Measurements from ENCODE around the gene B4GALT2.

Gene B4GALT2

DNA sequence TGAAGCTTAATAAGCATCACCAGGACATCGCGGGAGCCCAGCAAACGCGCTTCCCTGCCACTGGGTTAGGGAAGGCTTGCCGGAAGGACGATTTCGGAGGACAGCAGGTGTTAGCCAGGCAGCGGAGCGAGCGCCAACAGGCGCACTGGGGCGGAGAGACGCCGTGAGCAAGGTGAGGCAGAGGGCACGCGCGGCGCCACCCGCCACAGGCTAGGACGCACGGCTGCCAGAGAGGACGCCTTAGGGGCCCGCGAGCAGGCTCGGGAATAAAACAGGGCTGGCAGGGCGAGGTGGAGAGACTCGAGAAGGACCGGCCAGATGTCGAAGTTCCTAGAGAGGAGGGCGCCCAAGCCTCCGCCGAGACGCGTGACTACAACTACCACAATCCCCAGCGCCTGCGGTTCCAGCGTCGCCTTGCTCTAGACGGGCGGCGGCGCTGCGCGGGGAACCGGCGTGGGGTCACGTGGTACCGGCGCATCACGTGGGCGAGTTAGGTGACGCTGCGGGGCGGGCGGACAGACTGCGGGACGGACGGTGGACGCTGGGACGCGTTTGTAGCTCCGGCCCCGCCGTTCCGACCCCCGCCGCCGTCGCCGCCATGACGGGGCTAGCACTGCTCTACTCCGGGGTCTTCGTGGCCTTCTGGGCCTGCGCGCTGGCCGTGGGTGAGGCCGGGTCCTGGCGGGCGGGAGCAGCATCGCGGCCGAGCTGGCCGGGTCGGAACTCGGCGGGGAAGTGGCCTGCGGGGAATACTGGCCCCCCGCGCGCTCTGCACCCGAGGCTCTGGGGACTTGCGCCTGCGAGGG lies 4.4 kb upstream of the B4GALT2 start, which contains the start of gene ATP6V0B:
Gene ATP6V0B (plus strand): TSS at position 518 of the 806 bp plus-strand sequence. CDS start 81 bp downstream, at position 599.
- peak; percentile 91 to 94 for DNase-seq
- ATAC-seq: peak; percentile 82
- Mint-ChIP-seq H3K9me3 (no peaks in the 10 kb centered on the region), H3K27ac (peak within 1 kb of the TSS; percentile 95 to 96), H3K4me1 (peaks cover 72% of the 10 kb centered on the region), H3K4me3 (peak within 1 kb of the TSS; percentile 94 to 95), H3K27me3 (no peaks in the 10 kb centered on the region)

DNA sequence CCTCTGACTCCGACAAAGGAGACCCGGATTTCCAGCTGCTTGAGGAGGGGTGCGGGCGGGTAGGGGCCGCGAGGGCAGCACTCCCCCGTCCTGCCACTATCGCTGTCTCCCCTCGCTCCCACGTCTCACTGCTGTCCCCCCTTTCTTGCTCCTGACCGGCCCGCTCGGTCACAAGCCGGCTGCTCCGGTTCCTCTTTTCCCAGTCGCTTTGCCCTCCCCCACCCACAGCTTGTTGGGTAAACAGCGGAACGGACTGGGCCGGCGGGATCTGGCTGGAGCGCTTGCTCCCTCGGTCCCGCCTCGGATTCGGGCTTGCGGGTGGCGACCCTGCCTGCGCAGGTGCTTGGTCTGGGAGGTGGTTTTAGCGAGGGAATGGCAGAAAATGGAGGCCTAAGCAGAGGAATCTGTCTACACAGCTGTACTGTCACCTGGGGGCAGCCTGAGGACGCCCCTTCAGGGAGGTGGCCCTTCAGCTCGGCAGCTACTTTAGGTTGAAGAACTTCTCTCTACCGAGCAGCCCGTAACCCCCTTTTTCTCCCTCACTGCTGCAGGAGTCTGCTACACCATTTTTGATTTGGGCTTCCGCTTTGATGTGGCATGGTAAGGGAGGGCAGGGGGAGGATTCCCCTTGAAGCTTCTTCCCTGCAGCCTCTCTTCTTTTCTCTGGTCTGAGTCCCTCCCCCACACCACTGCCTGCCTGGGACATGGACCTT lies 3.6 kb upstream of the B4GALT2 start:
- no peaks in the 10 kb centered on the region for H3K9me3 Mint-ChIP-seq
- peak in 1 of 2 donors; percentile 29 for DNase-seq
- peaks cover 70% of the 10 kb centered on the region for H3K4me1 Mint-ChIP-seq
- no peaks in the 10 kb centered on the region for H3K27me3 Mint-ChIP-seq
- H3K27ac Mint-ChIP-seq: peak overlapping the region; percentile 66 to 83
- H3K4me3 Mint-ChIP-seq: peak overlapping the region; percentile 94 to 95
- ATAC-seq: peak; percentile 1

GRCh38 chr1:43976045-43976444 lies 3.0 kb upstream of the B4GALT2 start:
- Mint-ChIP-seq H3K4me1 (peaks cover 70% of the 10 kb centered on the region), H3K27me3 (no peaks in the 10 kb centered on the region), H3K27ac (no peak overlapping the region), H3K4me3 (peak overlapping the region; percentile 94 to 95), H3K9me3 (no peaks in the 10 kb centered on the region)
- DNase-seq (no peak), ATAC-seq (no peak)

GRCh38 chr1:43976890-43977289 lies 2.1 kb upstream of the B4GALT2 start:
- H3K27ac Mint-ChIP-seq: no peak overlapping the region
- H3K4me3 Mint-ChIP-seq: peak overlapping the region; percentile 2 to 95
- H3K9me3 Mint-ChIP-seq: no peaks in the 10 kb centered on the region
- no peak for ATAC-seq
- peaks cover 65% of the 10 kb centered on the region for H3K4me1 Mint-ChIP-seq
- H3K27me3 Mint-ChIP-seq: no peaks in the 10 kb centered on the region
- DNase-seq: no peak

- H3K27ac Mint-ChIP-seq: peak overlapping the region in 1 of 2 donors; percentile 35
- peak overlapping the region; percentile 41 to 75 for H3K4me3 Mint-ChIP-seq
- no peaks in the 10 kb centered on the region for H3K27me3 Mint-ChIP-seq
- no peaks in the 10 kb centered on the region for H3K9me3 Mint-ChIP-seq
- DNase-seq (no peak), ATAC-seq (no peak)
- peaks cover 61% of the 10 kb centered on the region for H3K4me1 Mint-ChIP-seq
These were observed 1.4 kb upstream of the B4GALT2 start for GRCh38 chr1:43977376-43978263.

GRCh38 chr1:43978264-43978550 lies 803 bp upstream of the B4GALT2 start:
- H3K27me3 Mint-ChIP-seq: no peaks in the 10 kb centered on the region
- H3K4me3 Mint-ChIP-seq: peak overlapping the region; percentile 41 to 75
- H3K9me3 Mint-ChIP-seq: no peaks in the 10 kb centered on the region
- no peak for ATAC-seq
- no peak overlapping the region for H3K27ac Mint-ChIP-seq
- peaks cover 59% of the 10 kb centered on the region for H3K4me1 Mint-ChIP-seq
- DNase-seq: no peak

GRCh38 chr1:43979261-43979527 lies 184 bp downstream of the B4GALT2 start:
- Mint-ChIP-seq H3K4me3 (no peak overlapping the region), H3K27me3 (no peaks in the 10 kb centered on the region), H3K4me1 (peaks cover 49% of the 10 kb centered on the region), H3K27ac (no peak overlapping the region), H3K9me3 (no peaks in the 10 kb centered on the region)
- no peak for DNase-seq
- ATAC-seq: no peak

DNA sequence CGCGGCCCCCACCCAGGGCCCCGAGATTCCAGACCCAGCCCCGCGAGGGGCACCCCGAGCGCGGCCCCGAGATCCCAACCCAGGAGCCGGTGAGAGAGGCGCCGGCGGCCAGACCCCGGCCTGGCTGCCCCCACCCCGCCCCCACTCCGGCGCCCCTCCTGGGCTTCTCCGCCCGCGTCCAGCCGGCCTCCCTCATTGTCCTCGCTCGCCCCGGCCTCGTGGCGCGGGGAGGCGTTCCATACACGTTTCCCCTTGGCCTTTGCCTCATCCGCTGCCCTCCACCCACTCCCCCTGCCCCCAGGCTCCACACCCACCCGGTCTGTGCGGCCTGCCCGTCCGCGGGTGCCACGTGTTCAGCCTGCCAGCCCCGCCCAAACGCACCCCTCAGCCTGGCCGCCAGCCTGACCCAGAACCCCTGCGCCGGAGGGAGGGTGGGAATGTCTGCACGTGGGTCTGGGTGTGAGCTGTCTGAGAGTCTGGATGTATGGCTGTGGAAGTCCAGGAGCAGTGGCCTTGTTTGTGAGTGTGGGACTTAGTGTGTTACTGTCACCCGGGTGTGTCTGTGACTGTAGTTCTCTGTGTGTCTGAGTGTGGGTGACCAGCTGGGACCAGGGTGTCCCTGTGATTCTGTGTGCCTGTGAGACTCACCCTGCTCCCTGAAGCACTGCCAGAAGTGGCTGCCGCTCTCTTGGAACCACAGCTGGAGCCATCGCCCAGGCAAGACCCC lies 681 bp downstream of the B4GALT2 start:
- H3K27ac Mint-ChIP-seq: peak overlapping the region; percentile 50 to 89
- H3K4me3 Mint-ChIP-seq: peak overlapping the region; percentile 84 to 89
- no peaks in the 10 kb centered on the region for H3K9me3 Mint-ChIP-seq
- H3K4me1 Mint-ChIP-seq: peaks cover 46% of the 10 kb centered on the region
- ATAC-seq: peak; percentile 24
- peak; percentile 26 to 37 for DNase-seq
- no peaks in the 10 kb centered on the region for H3K27me3 Mint-ChIP-seq

- no peak for ATAC-seq
These were observed 1.5 kb downstream of the B4GALT2 start for GRCh38 chr1:43980255-43981134.

GRCh38 chr1:43981135-43981491 lies 2.1 kb downstream of the B4GALT2 start:
- DNase-seq (no peak), ATAC-seq (no peak)
- H3K27ac Mint-ChIP-seq: no peak overlapping the region
- no peak overlapping the region for H3K4me3 Mint-ChIP-seq
- H3K9me3 Mint-ChIP-seq: no peaks in the 10 kb centered on the region
- no peaks in the 10 kb centered on the region for H3K27me3 Mint-ChIP-seq
- H3K4me1 Mint-ChIP-seq: peaks cover 40% of the 10 kb centered on the region

More at GRCh38 chr1:43980255-43981134, 1.5 kb downstream of the B4GALT2 start:
- Mint-ChIP-seq H3K27ac (peak overlapping the region in 1 of 2 donors; percentile 50), H3K9me3 (no peaks in the 10 kb centered on the region), H3K4me3 (peak overlapping the region; percentile 84 to 89), H3K4me1 (peaks cover 46% of the 10 kb centered on the region), H3K27me3 (no peaks in the 10 kb centered on the region)
- no peak for DNase-seq

GRCh38 chr1:43981636-43982035 lies 2.6 kb downstream of the B4GALT2 start:
- Mint-ChIP-seq H3K4me3 (no peak overlapping the region), H3K4me1 (peaks cover 35% of the 10 kb centered on the region), H3K27ac (no peak overlapping the region), H3K9me3 (no peaks in the 10 kb centered on the region), H3K27me3 (no peaks in the 10 kb centered on the region)
- DNase-seq: no peak
- no peak for ATAC-seq

DNA sequence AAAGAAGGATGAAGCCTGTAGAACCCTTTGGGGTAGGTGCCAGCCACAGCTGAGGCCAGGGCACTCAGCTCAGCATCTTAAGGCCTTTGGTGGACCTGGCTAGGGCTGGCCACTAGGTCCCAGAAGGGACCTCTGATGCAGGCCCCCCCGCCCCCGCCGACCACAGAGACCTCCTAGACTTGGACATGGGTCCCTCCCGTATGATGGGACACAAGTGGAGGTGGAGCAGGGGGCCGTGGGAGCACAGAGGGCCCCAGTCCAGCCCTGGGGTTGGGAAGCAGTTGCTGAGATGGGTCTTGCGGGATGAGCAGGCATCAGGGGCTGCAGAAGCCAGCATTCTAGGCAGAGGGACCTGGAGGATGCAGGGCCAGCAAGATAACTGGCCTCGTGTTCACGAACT lies 3.2 kb downstream of the B4GALT2 start:
- H3K9me3 Mint-ChIP-seq: no peaks in the 10 kb centered on the region
- H3K4me1 Mint-ChIP-seq: peaks cover 29% of the 10 kb centered on the region
- no peaks in the 10 kb centered on the region for H3K27me3 Mint-ChIP-seq
- no peak overlapping the region for H3K4me3 Mint-ChIP-seq
- DNase-seq (no peak), ATAC-seq (no peak)
- no peak overlapping the region for H3K27ac Mint-ChIP-seq

DNA sequence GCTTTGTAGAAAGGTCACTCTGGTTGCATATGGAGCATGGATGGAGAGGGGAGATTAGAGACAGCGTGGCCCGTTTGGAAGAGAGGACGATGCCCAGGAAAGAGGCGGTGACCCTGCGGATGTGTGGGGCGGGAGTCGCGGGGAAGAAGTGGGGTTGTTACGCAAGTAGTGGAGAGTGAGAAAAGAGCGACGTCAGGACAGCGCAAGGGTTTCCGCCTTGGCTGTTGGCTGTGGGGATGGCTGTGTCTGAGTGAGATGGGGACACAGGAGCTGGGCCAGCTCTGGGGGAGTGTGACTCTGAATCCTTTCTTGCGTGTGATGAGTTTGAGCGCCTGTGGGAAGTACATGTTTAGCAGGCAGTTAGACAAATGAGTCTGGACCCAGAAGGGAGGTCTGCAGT lies 3.8 kb downstream of the B4GALT2 start:
- ATAC-seq (no peak), DNase-seq (no peak)
- Mint-ChIP-seq H3K4me3 (no peak overlapping the region), H3K9me3 (no peaks in the 10 kb centered on the region), H3K27me3 (no peaks in the 10 kb centered on the region), H3K27ac (peak overlapping the region in 1 of 2 donors; percentile 7), H3K4me1 (peaks cover 23% of the 10 kb centered on the region)

DNA sequence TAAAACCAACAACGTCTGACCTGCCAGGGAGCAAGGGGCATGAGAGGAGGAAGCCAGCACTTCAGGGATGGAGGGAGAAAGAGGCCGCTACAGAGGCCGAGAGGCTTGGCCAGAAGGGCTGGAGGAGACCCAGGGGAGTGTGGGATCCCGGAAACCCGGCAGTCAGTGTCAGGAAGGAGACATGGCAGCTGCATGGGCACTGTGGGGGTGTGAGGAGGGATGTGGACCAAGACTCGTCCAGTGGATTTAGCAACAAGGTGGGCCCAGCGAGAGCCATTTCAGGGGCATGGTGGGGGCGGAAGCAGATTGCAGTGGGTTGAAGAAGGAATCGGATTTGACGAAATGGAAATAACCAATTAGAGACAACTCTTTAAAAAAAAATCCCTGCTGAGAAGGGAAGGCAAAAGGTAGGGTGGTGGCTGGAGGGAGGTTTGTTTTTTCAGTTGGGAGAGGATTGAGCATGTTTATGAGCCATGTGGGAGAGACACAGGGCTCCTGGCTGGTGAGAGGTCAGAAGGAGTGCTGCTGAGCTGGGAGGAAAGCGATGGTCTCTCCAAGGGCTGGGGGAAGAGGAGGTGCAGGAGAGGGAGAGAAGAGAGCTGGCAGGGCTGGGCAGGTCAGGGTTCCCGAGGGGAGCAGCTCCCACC lies 4.4 kb downstream of the B4GALT2 start:
- ATAC-seq (no peak), DNase-seq (no peak)
- H3K4me1 Mint-ChIP-seq: peaks cover 18% of the 10 kb centered on the region
- H3K4me3 Mint-ChIP-seq: no peak overlapping the region
- H3K9me3 Mint-ChIP-seq: no peaks in the 10 kb centered on the region
- H3K27ac Mint-ChIP-seq: peak overlapping the region in 1 of 2 donors; percentile 7
- no peaks in the 10 kb centered on the region for H3K27me3 Mint-ChIP-seq
